GM12878 (cell line): ENCODE measurements around the gene ARHGEF26.

Source experiments
- EP300 ChIP-seq, 2 experiments: fragments of 150-350 bp in 1 of 2; IDR thresholded peaks; 2 replicates each; pipeline ENCODE4 v1.6.1; 2011 to 2012; ENCODE audit warnings: low read depth in 2 of 2, low read length in 2 of 2, borderline replicate concordance in 1 of 2, improper control_type of control experiment in 1 of 2, inconsistent platforms in 1 of 2; ENCODE audit not compliant: control insufficient read depth in 1 of 2
- IKZF1 ChIP-seq: fragments of 450-650 bp; conservative IDR thresholded peaks from 2 replicates; pipeline ENCODE4 v1.6.1; 2017; ENCODE audit warnings: antibody characterized with exemption, mild to moderate bottlenecking
- MYC ChIP-seq: IDR thresholded peaks from 2 replicates; pipeline ENCODE4 v1.6.1; 2011; ENCODE audit warnings: mild to moderate bottlenecking, low read length, moderate library complexity, inconsistent platforms; ENCODE audit not compliant: insufficient read depth, insufficient replicate concordance, insufficient read length, severe bottlenecking
- PML ChIP-seq: IDR thresholded peaks from 2 replicates; pipeline ENCODE4 v1.6.1; 2012; ENCODE audit warnings: low read length, inconsistent platforms
- POLR2AphosphoS5 ChIP-seq: IDR thresholded peaks from 2 replicates; pipeline ENCODE4 v1.6.1; 2011; ENCODE audit warnings: mild to moderate bottlenecking, low read length, inconsistent platforms
- SMC3 ChIP-seq: IDR thresholded peaks from 2 replicates; pipeline ENCODE4 v1.6.1; 2011; ENCODE audit warnings: low read length, improper control_type of control experiment, borderline replicate concordance
- SUZ12 ChIP-seq: fragments of 200-600 bp; sonication (generic); IDR thresholded peaks from one replicate; pipeline ENCODE4 v1.6.1; 2018; ENCODE audit warnings: antibody characterized with exemption, mild to moderate bottlenecking; ENCODE audit not compliant: unreplicated experiment

DNA sequence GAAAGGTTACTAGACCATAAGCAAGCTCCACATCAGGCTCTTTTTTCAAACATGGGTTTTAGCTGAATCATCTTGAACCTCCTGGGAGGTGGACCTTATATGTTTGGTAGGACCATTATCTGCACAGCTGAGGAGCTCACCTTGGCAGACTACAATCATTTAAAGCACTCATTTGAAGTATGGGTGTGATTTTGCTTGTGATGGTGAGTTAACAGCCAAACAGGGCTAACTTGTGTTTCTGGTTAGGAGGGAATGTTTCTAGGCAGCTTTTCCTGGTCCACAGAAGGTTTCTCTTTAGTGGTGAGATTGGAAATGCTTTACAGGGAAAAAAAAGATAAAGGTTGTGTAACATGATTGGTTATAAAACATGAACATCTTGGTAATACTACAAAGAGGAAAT is 61.8 kb downstream of the ARHGEF26 start:
- TF ChIP-seq PML: no peak
- TF ChIP-seq EP300 (IDR thresholded peaks at IDR 0.05; ENCODE audit: borderline replicate concordance in 1 of 2, control insufficient read depth in 1 of 2, low read depth in 2 of 2, low read length in 2 of 2): no peak
- TF ChIP-seq MYC: no peak
- TF ChIP-seq SMC3: no peak
- no peak for TF ChIP-seq IKZF1
- TF ChIP-seq POLR2AphosphoS5: no peak
- TF ChIP-seq SUZ12: no peak
